Brain pericyte (primary cell): Measurements from ENCODE around the gene MTHFD1.

Experiments used
- DNase-seq: peaks from one replicate; pipeline ENCODE4 v3.0.0-alpha.2; 2012; ENCODE audit warnings: low read depth, low spot score

The MTHFD1 gene

GRCh38 chr14:64495252-64495651 lies 107.1 kb downstream of the MTHFD1 start:
- DNase-seq = no peak

GRCh38 chr14:64496764-64497163 lies 108.6 kb downstream of the MTHFD1 start:
- no peak for DNase-seq

- no peak for DNase-seq
These were observed 111.9 kb downstream of the MTHFD1 start for GRCh38 chr14:64500088-64500487.

- DNase-seq = no peak
These were observed 113.4 kb downstream of the MTHFD1 start for GRCh38 chr14:64501411-64502171.

- DNase-seq = no peak
These were observed 114.3 kb downstream of the MTHFD1 start for GRCh38 chr14:64502456-64502855.

GRCh38 chr14:64502887-64503433 lies 114.8 kb downstream of the MTHFD1 start:
- no peak for DNase-seq

GRCh38 chr14:64503434-64504309 lies 115.5 kb downstream of the MTHFD1 start, which contains the start of gene ZBTB25:
TSS of gene ZBTB25 (minus strand) at chr14:64503838. CDS start at chr14:64490533, 13,305 bp downstream.
- DNase-seq = peak; percentile 77

GRCh38 chr14:64504310-64504896 lies 116.2 kb downstream of the MTHFD1 start, which contains the start of gene ZBTB1:
TSS of gene ZBTB1 (plus strand) at chr14:64504770. CDS start at chr14:64521505, 16,735 bp downstream.
- peak; percentile 89 for DNase-seq

GRCh38 chr14:64504897-64505794 lies 117.0 kb downstream of the MTHFD1 start:
- peak; percentile 53 for DNase-seq

- no peak for DNase-seq
These were observed 118.6 kb downstream of the MTHFD1 start for GRCh38 chr14:64506721-64507120.

- no peak for DNase-seq
These were observed 119.4 kb downstream of the MTHFD1 start for GRCh38 chr14:64507376-64508156.

GRCh38 chr14:64508215-64508776 lies 120.1 kb downstream of the MTHFD1 start:
- DNase-seq = no peak

- no peak for DNase-seq
These were observed 120.9 kb downstream of the MTHFD1 start for GRCh38 chr14:64509036-64509435.
